OCI-LY1 (cell line): Measurements from ENCODE around the gene MTF1.

Experiments
- CTCF ChIP-seq: fragments of 200-600 bp; sonication (generic), shearing (Covaris generic); IDR thresholded peaks from 2 replicates; pipeline ENCODE4 v1.5.1; 2017; ENCODE audit warnings: mild to moderate bottlenecking, antibody characterized with exemption, low read length, moderate library complexity, mixed read lengths
- EZH2 ChIP-seq: fragments of 200-600 bp; sonication (generic), shearing (Covaris generic); IDR thresholded peaks from 2 replicates; pipeline ENCODE4 v1.8.0; 2017; ENCODE audit warnings: borderline replicate concordance, mixed run types, mild to moderate bottlenecking, antibody characterized with exemption, low read length, moderate library complexity, mixed read lengths

GRCh38 chr1:37888022-37888700 lies 28.8 kb upstream of the MTF1 start:
- TF ChIP-seq CTCF (no peak), EZH2 (no peak)
